HS-5 (cell line): Measurements from ENCODE around the gene CCDC51.
"Not testable (repeated sequence)": the region's sequence is repeated elsewhere in the genome, so short reads cannot be mapped to it uniquely, and the experiment has no call there.

Source experiments
- DNase-seq: peaks from one replicate; pipeline ENCODE4 v3.0.0-alpha.2; 2012; ENCODE audit warnings: low read depth

The CCDC51 gene

DNA sequence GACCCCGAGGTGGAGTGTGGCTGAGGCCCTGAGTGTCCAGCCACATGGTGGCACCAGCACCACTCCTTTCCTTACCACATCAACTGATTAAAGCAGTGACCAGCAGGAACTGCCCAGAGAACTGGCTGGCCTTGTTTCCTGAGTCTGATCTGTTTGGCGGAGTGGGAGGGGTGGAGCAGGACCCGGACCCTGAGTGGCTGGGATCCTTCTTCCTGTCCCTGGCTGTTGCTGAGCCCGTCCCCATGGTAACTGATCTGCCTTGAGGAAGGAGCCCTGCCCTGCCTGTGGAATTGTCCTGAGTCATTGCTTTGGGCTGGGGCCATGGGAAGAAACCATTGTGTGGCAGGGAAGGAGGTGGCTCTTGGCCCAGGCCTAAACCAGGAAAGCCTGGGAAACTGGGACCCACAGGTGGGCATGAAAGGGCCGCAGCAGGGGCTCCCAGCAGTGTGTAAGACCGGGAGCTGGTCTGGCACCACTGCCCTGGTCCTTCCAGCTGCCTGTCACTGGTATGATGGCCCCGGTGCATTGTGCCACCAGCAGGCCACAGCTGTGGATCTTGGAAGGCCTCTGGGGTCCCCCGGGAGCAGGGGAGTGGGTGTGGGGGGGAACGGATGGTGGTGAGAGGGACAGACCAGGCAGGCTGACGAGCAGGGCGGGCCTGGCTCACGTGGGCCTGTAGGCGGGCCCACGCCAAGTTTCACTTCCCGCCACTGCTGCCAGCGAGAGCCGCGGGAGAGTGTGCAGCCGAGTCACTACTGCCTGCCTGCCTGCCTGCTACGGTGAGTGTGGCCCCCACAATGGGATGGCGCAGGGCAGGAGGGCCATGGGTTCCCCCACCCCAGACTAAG lies 25.8 kb upstream of the CCDC51 start:
- peak; percentile 98 for DNase-seq

DNA sequence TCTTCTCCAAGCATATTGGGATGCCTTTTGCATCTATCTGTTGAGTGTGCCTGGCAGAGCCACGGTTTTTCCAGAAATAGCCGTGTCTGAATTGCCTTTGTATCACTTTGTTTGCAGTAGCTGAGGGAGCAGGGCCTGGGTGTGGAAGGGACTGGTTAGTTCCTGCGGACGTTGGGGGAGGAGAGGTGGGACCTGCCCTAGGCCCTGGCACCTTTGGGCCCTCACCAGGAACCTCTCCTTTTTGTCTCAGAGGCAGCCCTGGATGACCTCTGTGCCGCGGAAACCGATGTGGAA lies 25.3 kb upstream of the CCDC51 start:
- DNase-seq, result no peak

DNA sequence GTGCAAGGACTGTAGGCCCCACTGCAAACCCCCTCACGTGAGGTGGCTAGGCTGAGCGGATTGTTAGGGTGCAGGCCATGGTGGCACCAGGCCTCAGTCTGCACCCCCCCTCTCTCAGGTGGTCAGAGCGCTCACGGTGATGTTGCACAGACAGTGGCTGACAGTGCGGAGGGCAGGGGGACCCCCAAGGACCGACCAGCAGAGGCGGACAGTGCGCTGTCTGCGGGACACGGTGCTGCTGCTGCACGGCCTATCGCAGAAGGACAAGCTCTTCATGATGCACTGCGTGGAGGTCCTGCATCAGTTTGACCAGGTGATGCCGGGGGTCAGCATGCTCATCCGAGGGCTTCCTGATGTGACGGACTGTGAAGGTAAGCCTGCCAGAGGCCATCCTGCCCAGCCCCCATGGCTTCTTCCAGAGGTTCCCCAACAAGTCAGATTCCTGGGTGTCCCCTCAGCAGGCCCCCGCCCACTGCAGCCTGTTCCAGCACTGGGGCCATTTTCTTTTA lies 24.8 kb upstream of the CCDC51 start:
- DNase-seq, result no peak

DNA sequence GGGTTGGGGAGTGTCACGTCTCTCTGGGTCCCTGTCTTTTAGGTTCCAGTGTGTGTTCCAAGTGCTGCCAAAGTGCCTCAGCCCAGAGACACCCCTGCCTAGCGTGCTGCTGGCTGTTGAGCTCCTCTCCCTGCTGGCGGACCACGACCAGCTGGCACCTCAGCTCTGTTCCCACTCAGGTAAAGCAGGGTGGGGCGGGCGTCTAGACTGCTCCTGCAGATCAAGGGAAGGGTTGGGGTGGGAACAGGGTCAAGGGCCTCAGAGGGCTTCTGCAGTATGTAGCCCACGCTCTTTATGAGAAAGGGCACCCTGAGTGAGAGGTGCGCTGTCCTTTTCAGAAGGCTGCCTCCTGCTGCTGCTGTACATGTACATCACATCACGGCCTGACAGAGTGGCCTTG lies 23.8 kb upstream of the CCDC51 start:
- DNase-seq, result no peak

DNA sequence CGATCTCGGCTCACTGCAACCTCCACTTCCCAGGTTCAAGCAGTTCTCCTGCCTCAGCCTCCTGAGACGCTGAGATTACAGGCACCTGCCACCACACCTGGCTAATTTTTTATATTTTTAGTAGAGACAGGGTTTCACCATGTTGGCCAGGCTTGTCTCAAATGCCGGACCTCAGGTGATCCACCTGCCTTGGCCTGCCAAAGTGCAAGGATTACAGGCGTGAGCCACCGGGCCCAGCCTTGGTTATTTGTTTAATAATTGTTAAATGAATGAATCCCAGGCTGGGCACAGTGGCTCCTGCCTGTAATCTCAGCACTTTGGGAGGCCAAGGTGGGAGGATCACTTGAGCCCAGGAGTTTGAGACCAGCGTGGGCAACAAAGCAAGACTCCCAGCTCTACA lies 21.8 kb upstream of the CCDC51 start:
- DNase-seq, result not testable (repeated sequence)

DNA sequence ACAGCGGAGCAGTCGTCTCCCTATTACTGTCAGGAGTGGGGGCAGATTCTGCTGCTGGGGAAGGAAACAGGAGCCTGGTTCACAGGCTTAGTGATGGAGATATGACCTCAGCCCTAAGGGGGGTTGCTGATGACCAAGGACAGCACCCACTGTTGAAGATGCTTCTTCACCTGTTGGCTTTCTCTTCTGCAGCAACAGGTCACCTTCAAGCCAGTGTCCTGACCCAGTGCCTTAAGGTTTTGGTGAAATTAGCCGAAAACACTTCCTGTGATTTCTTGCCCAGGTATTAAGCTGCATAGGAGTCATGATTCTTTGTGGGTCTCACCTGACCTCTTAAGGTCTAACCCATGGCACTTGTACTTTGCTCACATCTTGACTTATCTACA lies 20.6 kb upstream of the CCDC51 start:
- no peak for DNase-seq

DNA sequence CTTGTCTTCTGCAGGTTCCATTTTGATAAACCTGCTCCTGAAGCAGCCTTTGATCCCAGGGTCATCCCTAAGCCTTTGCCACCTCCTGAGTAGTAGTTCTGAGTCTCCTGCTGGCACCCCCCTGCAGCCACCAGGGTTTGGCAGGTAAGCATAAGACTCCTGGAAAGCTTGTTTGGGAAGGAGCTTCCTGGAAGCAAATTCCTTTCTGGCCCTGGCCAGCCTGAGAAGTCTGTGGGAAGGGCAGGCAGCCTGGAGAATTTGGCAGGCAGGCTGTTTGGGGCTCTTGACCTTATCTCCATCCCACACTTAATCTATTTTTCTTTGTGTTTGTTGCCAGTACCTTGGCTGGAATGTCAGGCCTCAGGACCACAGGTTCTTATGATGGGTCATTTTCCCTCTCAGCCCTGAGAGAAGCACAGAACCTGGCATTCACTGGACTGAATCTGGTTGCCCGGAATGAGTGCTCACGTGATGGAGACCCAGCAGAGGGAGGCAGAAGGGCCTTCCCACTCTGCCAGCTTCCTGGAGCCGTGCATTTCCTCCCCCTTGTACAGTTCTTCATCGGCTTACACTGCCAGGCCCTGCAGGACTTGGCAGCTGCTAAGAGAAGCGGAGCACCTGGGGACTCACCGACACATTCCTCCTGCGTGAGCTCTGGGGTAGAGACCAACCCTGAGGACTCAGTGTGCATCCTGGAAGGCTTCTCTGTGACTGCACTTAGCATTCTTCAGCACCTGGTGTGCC lies 20.0 kb upstream of the CCDC51 start:
- DNase-seq, result no peak

DNA sequence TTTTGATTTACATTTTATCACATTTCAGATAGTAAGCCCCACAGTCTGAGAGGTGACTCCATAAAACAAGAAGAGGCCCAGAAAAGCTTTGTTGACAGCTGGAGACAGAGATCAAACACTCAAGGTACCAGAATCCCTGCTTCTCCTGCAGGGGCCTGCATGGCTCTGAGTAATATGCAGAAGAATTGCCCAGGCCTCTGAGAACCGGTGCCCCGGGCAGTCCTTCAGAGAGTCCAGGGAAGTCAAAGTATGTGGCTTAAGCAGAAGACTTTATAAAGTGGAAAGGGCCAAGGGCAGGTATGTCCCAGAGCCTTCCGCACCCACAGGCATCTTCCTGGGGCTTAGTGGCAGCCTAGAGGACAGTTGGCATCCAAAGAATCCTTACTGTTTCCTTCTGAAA lies 19.4 kb upstream of the CCDC51 start:
- DNase-seq, result no peak

DNA sequence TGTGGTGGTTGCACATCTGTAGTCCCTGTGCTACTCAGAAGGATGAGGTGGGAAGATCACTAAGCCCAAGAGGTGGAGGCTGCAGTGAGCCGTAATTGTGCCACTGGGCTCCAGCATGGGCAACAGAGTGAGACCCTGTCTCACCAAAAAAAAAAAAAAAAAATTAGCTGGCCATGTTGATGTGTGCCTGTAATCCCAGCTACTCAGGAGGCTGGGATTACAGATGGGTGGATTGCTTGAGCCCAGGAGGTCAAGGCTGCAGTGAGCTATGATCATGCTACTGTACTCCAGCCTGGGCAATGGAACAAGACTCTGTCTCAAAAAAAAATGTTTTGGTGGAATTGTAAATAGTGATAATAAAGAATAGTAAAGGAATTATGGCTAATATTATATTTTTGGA lies 16.5 kb upstream of the CCDC51 start:
- DNase-seq, result no peak

DNA sequence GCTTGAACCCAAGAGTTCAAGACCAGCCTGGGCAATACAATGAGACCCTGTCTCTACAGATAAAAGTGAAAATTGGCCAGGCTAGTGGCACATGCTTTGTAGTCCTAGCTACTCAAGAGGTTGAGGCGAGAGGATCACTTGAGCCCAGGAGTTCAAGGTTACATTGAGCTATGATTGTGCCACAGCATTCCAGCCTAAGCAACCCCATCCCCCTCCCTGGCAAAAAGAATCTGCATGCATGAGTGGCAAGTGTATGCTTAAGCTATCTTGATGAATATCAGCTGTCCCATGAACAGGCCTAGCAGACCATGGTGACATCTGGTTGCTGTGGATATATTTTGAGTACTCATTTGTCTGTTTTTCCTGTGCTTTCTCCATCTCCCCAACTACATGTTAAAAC lies 11.4 kb upstream of the CCDC51 start:
- DNase-seq, result no peak

DNA sequence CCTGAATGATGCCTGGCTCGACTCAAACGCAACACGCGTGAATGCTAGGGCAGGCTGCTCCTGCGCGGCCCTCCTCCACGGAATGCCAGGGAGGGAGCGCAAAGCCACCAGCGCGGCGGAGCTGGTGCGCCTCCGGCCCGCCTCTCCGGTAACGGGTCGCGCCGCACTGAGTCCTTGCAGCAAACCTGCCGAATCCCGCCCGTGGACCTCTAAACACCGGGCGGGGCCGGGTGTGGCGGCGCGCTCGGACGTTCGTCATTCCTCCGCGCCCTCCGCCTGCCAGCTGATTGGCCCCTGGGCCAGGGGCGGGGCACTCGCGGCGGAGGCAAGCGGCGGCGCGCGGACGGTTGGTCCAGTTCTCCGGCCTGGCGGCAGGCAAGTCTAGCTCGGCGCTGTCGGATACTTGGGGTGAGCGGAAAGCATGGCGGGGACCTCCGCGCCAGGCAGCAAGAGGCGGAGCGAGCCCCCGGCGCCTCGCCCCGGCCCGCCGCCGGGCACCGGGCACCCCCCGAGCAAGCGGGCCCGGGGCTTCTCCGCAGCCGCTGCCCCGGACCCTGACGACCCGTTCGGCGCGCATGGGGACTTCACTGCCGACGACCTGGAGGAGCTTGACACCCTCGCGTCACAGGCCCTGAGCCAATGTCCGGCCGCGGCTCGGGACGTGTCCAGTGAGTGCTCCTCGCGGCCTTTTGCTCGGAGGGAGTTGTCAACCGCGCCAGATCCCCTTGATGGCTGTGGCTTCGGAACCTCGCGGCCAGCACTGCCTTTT lies 6.7 kb upstream of the CCDC51 start, which contains the start of gene ATRIP:
Gene ATRIP (plus strand): TSS at position 313 of the 769 bp plus-strand sequence. CDS start 109 bp downstream, at position 422.
- DNase-seq, result no peak

DNA sequence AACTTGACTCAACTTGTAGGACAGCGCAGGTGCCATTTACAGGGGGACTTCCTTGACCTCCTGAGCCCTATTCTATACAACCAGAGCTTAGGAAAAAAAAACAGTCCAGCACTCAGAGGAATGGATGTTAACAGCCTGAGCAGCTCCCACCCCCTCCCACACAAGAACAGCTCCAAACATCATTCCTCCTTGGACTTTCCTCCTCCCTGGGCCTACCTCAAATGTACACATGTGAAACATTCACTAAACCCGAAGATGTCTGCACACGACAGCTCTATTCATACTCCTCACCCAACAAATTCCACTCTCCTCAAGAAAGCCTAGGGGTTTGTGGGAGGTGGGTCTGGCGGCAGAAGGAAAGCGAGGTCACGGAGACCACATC lies 6.1 kb upstream of the CCDC51 start:
- no peak for DNase-seq

DNA sequence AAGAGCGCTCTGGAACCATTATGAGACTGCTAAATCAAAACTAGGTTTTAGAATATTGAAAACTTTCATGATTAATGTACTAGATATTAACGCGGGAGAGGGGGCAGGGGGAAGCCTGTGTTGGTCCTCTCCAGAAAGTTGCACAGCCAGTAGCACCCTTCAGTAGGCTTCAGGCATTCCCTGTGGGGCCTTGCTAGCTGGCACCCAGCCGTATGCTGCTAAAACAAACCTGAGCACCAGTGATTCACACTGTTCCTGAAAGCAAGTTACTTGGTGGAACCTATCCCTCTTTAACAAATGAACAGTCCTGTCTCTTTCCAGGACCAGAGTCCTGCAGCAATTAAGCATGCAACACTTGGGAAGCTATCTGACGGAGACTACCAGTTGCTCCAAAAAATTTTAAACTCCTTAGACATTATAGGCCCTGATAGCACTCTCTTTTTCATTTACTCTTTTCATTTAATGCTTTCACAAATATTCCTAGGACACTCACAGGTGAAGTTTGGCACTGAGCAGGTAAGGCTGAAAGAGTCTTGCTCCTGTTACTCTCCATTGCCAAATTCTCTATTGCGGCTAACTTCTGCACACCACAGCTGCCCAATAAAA lies 5.5 kb upstream of the CCDC51 start:
- DNase-seq, result no peak

DNA sequence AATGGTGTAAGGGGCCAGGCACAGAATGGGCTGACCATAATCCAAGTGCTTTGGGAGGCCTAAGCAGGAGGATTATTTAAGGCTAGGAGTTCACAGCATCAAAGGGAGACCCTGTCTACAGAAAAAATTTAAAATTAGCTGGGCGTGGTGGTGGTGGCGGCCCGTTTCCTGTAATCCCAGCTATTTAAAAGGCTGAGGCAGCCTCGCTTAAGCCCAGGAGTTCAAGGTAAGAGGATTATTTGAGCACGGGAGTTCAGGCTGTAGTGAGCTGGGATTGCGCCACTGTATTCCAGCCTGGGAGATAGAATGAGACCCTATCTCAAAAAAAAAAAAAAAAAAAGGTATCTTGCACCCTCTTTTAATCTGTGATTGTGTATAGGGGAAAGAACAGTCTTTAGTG lies 2.0 kb upstream of the CCDC51 start:
- DNase-seq, result no peak

DNA sequence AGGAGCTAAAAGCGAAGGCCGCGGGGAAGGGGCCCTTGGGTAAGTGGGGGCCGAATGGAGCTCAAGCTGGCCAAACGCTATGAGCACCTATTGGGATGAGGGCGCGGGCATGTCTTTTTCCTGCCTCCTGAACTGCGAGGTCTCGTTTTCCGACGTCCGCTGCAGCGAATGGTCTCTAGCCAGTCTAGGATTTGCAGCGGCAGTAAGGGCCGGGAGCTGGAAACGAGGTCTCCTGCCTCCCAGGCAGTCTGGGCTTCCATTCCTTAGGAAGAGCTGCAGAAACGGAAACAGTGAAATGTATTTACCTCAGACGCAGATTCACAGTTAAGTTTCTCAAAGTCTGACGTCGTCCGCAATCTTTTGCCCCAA lies 655 bp upstream of the CCDC51 start:
- no peak for DNase-seq

DNA sequence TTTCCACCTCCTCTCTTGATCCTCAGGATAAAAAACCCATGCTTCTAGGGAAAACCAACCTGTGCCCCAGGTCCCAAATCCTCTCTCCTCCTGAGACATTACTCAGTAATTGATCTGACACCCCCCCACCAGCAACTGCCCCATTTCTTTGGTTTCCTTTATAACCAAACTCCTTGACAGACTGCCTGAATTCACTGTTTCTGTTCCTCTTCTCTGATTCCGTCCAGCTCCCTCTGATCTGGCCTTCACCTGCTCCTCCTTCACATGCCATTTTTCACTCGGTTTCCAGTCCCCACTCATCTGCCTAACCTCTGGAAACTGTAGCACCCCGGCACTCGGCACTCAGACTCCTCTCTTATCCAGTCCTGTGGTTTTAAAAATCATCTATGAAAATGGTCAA lies 2.1 kb downstream of the CCDC51 start:
- no peak for DNase-seq

DNA sequence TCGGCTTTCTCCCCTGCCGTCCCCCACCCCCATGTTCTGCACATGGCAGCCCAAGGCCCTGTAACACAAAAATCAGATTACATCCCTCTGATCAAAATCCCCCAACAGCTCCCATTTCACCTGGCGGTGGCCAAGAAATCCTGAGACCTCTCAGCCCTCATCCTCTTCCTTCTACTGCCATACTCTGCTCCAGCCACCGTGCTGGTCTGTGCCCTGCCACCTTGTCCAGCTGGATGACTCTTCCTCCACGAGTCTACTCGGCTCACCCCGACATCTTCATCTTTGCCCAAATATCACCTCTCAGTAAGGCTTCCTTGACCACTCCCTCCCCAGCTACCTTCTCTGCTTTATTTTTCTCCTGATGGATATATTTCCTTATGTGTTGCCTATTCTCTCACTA lies 3.1 kb downstream of the CCDC51 start:
- DNase-seq, result no peak

DNA sequence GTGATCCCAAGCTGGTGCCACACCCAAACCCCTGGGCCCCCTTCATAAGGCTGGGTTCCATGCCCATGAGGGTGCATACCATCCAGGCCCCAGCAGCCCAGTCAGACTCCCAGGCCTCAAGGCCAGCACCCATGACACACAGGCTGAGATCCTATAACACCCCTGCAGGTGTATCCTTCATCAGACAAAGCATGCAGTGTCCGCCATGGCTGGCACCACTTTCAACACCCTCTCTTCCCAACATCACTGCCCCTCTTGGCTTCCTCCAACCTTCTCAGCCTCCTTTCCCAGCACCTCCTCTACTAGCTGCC lies 3.5 kb downstream of the CCDC51 start:
- no peak for DNase-seq

DNA sequence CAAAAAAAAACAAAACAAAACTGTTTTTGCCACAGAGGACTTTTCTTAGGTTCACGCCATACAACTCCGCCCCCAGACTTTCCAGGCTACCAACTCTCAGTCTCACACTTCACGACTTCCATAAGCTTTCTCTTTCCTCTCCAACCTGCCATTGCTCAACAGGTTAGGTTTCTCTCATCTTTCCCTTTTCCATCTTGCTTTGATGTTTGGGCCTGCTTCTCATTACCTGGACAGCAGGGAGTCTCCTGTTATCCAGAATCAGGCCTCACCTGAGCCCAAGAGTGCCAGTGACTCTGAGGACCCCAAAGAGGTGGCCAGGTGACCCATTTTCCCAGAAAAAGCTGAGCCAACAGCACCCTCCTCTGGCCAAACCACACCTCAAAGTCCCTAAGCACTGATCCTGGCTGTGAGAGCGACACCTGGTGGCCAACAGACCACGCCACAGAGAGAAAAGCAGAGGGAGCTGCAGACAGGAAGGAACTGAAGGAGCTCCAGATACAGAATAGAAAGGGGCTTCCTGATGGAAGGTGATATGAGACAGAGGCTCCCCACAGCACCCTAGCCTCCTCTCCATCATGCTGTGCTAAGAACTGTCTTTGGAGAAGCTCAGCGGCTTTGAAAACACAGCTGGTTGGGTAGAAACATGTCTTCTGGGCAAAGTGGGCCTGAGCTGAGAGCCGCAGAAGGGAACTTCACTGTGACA lies 4.0 kb downstream of the CCDC51 start:
- no peak for DNase-seq

DNA sequence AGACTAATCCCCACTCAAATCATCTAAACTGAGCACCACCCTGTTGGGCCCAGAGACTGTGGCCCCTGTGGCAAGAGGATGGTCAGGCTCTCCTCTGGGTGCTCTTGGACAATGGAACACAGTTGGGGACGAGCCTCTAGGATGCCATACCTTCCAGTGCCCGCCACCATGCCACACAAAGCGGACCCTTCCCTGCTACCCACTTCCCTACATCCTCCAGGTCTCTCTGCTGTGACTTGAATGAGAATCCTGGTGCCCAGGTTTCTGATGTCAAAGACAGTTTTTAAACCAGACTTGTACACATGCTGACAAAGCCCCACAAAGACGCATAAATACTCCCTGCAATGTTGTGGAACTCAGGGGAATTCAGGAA lies 4.7 kb downstream of the CCDC51 start:
- DNase-seq, result no peak

DNA sequence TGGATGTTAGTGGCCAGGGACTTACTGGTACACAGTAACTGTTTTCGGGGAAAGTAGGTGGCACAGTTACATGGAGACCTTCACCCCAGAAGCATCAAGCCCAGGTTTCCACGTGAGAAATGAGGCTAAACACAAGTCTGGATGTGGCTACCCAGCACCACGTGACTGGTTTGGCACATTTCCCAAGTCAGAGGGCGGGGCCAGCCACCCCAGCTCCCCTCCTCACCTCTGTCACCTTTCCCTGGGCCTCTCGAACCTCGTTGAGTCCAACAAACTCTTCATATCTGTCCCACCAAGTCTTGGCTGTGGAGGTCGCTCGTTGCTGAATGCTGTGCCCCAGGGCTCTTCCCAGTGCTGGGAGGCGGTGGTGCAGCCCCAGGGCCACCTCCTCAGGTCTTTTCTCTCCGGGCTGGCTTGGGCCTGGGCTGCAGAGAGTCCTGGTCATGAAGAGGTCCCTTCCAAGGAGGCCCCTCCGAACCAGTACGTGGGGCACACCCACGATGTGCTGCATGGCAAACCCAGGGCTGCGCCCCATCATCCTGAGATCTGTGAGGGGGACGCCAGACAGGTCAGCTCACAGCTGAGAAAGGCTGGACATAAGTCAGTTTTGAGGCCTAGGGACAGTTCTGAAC lies 5.2 kb downstream of the CCDC51 start:
- no peak for DNase-seq
